Muscle of leg (tissue), 11 donors: ENCODE results near the gene GPRIN1. TPM values are rescaled to one million over a fixed set of nuclear protein-coding genes. Genes with fewer than 3 reads are reported as not detected.
A peak's percentile ranks its signal among the peaks of the same experiment; 100 is the strongest.

Source experiments
- DNase-seq: peaks from one replicate; pipeline ENCODE4 v3.0.0; 2013
- H3K27ac ChIP-seq: one replicate; pipeline ENCODE4 v1.5.1; 2013; ENCODE audit warnings: mild to moderate bottlenecking, low read length, control low read depth
- H3K27me3 ChIP-seq: one replicate; pipeline ENCODE4 v1.6.1; 2013; ENCODE audit warnings: low read length; ENCODE audit not compliant: control insufficient read depth, insufficient read depth
- H3K36me3 ChIP-seq: one replicate; pipeline ENCODE4 v1.6.1; 2013; ENCODE audit warnings: low read length; ENCODE audit not compliant: control insufficient read depth, insufficient read depth
- H3K4me1 ChIP-seq: one replicate; pipeline ENCODE4 v1.6.1; 2013; ENCODE audit warnings: low read length; ENCODE audit not compliant: control insufficient read depth, insufficient read depth
- H3K4me3 ChIP-seq: one replicate; pipeline ENCODE4 v1.5.1; 2013; ENCODE audit warnings: low read length, control low read depth
- H3K9me3 ChIP-seq: replicated peaks from 2 replicates; pipeline ENCODE4 v1.6.1; 2013; ENCODE audit warnings: low read depth, low read length; ENCODE audit not compliant: control insufficient read depth
- WGBS: methylation state at CpG from one replicate; pipeline ENCODE4 v1.1.5; 2013; ENCODE audit warnings: missing lambda C conversion rate; ENCODE audit not compliant: insufficient coverage; 5-methylcytosine and 5-hydroxymethylcytosine counted together
- polyA plus RNA-seq, 8 donors: library from polyadenylated mRNA; unstranded; fragments of 120-200 nt; gene quantifications; one replicate each; pipeline versions ENCODE4 v1.2.1 to v1.2.3, GENCODE V29; 2013; ENCODE audit warnings: inconsistent platforms in 1 of 8, low replicate concordance in 1 of 8; ENCODE audit not compliant: insufficient read length in 8 of 8, insufficient read depth in 1 of 8
- total RNA-seq: library from RNA; stranded (reverse); fragments of 120-200 nt; gene quantifications from one replicate; pipeline ENCODE4 v1.2.4, GENCODE V29; 2013

GPRIN1 gene
- total and polyA plus RNA-seq, 9 donors: 0.49 to 2.8 (median 0.74) TPM

DNA sequence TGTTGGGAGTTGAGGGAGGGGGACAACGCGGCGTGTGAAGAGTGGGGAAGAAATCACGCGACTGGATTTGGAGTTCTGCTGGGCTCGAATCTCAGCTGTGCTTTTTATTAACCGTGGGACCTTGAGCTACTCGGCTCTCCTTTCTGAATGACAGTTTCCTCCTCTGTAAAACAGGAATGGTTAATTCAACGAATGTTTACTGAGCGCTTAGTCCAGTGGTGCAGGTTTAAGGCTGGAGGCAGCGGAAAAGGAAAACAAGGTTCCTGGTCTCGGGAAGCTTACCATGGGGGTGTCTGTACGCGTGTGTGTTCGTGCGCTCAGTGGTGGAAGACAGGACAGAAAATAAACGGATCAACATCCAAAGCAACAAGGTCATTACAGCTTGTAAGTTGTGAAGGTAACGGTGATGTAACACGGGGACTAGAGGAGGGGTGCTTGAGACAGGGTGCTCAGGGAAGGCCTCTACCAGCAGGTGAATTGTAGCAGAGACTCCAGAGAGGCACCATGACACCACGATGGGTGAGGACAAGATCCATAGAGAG, 20.8 kb upstream of the GPRIN1 start:
- Histone ChIP-seq H3K9me3 (no peaks in the 10 kb centered on the region), H3K27me3 (peaks cover 91% of the 10 kb centered on the region), H3K27ac (no peak overlapping the region), H3K4me1 (peaks cover 10% of the 10 kb centered on the region), H3K4me3 (no peak overlapping the region), H3K36me3 (no peaks in the 10 kb centered on the region)
- 1% methylated on average over 15 of the region's 20 CpGs for WGBS
- DNase-seq: no peak

DNA sequence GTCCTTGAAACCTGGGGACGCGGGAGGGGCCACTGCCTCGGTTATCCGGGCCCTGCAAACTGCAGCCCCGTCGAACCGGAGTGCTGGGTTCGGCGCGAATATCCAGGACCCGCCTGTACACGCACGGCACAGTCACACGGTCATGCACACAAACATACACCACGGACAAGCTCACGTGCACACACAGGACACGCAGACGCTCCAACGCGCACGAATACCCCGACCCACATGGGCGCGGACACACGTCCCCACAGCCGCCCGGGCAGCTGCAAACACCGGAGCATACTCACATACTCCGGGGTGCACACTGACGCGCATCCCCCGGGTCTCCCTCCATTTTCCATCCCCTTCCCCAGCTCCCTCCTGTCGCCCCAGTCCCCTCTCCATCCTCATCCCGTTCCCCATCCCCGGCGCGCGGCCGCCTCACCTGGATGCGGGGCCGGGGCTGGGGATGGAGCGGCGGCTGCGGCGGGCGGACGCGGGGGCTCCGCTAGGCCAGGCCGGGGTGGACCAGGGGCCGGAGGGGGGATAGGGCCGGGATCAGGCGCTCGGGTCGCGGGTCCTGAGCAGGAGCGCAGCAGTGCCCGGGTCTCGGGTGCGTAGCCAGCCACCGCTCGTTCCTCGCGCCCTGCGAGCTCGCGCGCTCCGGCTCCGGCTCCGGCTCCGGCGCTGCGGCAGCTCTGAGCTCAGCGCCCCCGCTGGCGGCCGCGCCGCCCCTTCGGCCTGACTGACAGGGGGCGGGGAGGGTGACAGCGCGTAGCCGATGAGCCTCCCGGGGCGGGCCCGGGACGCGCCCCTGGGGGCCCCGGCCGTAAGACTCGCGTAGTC, 20.1 kb upstream of the GPRIN1 start, which contains the start of the genes EIF4E1B and SNCB:
TSS of gene EIF4E1B (plus strand) at position 823 of the 828 bp plus-strand sequence. CDS start 12,113 bp downstream, outside the sequence.
TSS of gene SNCB (minus strand) at position 682 of the 828 bp plus-strand sequence. CDS start 880 bp downstream, outside the sequence.
- Histone ChIP-seq H3K4me3 (no peak within 1 kb of the TSS), H3K9me3 (no peaks in the 10 kb centered on the region), H3K27me3 (peaks cover 93% of the 10 kb centered on the region), H3K36me3 (no peaks in the 10 kb centered on the region), H3K4me1 (peaks cover 10% of the 10 kb centered on the region), H3K27ac (no peak within 1 kb of the TSS)
- under 1% methylated on average over 89 of the region's 94 CpGs for WGBS
- DNase-seq: peak; percentile 54

DNA sequence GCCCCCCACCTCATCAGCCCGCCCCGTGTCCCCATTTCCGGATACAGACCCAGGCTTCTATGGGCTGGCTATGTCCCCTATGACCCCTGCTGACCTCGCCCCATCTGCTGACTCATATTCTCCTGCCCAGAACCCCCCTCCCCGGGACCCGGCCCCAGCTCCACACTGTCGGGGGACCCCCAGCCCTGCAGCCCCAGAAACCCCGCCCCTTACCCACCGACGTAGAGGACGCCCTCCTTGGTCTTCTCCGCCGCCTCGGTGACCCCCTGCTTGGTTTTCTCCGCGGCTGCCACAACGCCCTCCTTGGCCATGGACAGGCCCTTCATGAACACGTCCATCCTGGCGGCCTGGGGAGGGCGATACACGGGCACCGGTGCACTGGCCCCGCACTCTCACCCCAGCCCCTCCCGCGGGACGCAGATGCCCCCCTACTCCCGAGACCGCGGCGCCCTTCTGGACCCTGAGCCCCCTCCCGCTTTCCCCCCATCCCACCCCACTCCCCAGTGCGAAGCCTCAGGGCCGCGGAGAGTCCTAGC, 19.4 kb upstream of the GPRIN1 start:
- Histone ChIP-seq H3K9me3 (no peaks in the 10 kb centered on the region), H3K27me3 (peaks cover 94% of the 10 kb centered on the region), H3K36me3 (no peaks in the 10 kb centered on the region), H3K27ac (no peak overlapping the region), H3K4me3 (no peak overlapping the region), H3K4me1 (peaks cover 10% of the 10 kb centered on the region)
- 4% methylated on average over 34 of the region's 34 CpGs for WGBS
- DNase-seq: no peak

DNA sequence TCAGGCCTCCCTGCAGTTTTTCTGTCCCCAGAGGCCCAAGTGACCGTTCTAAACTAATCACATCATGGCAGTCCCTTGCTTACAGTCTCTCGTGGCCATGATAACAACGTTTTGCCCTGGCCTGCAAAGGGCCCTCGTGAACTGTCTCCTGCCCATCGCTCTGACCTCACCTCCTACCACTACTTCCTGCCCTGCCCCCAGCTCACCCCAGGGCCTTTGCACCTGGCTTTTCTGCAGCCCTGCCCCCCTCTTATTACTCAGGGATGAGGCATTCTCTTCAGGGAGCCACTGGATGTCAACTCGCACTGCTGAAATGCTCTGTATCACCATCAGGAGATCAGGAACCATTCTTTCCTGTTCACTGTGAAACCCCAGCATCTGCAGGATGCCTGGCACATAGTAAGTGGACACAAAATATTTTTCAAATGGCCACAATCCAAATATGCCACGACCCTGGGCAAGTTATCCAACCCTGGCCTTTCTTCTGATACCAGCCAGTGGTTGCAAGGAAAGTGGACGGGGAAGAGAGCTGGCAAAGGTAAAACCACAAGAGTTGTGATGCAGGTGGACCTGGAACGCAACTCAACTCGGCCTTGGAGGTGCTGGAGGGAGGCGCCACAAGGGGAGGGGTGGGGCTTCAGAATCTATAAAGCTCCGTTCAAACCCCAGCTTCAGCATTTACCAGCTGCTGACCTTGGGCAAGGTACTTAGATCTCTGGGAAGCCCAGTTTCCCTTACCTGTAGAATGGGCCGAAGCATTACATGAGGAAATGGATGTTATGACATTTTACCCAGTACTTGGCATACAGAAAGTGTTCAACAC, 18.7 kb upstream of the GPRIN1 start:
- no peak overlapping the region for H3K4me3 ChIP-seq
- no peaks in the 10 kb centered on the region for H3K9me3 ChIP-seq
- DNase-seq: no peak
- H3K27me3 ChIP-seq: peaks cover 95% of the 10 kb centered on the region
- H3K27ac ChIP-seq: no peak overlapping the region
- no peaks in the 10 kb centered on the region for H3K36me3 ChIP-seq
- 48% methylated on average over 10 of the region's 13 CpGs for WGBS
- H3K4me1 ChIP-seq: peaks cover 10% of the 10 kb centered on the region

DNA sequence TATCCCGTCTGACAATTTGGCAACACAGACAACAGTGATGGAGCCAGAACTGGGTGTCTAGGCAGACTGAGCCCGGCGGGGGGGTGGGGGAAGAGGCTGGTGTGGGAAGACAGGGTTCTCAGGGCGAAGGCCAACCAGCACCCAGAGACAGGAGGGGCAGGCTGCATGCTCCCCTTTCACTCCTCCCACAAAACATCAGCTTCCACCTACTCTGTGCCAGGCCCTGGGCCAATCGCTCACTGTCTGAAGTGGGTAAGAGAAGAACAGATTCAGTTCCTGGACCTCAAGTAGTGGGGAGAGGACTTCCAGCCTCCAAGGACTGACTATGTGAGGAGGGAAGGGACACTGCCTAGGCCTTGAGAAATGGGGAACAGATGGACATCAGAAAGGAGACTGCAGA, 17.6 kb upstream of the GPRIN1 start:
- no peak overlapping the region for H3K27ac ChIP-seq
- WGBS: 60% methylated on average over 1 of the region's 5 CpGs
- H3K4me3 ChIP-seq: no peak overlapping the region
- DNase-seq: no peak
- no peaks in the 10 kb centered on the region for H3K36me3 ChIP-seq
- H3K9me3 ChIP-seq: no peaks in the 10 kb centered on the region
- peaks cover 90% of the 10 kb centered on the region for H3K27me3 ChIP-seq
- peaks cover 10% of the 10 kb centered on the region for H3K4me1 ChIP-seq

DNA sequence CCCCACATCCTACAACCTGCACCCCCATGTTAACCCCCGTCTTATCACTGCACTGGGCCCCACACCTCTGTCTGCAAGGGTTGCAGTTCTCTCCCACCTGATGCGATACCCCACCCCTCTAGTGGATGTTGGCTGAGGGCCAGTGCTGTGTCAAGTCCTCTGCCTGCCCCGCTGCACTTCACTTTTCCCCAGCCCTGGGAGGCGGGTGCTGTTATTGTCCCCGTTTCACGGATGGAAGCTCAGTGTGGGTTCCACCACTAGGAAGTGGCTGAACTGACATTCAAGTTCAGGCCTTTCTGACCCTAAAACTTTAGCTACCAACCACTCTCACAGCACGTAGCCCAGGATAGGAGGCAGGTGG, 16.9 kb upstream of the GPRIN1 start:
- no peak for DNase-seq
- peaks cover 10% of the 10 kb centered on the region for H3K4me1 ChIP-seq
- no peak overlapping the region for H3K27ac ChIP-seq
- no peaks in the 10 kb centered on the region for H3K36me3 ChIP-seq
- H3K9me3 ChIP-seq: no peaks in the 10 kb centered on the region
- WGBS: 72% methylated on average over 3 of the region's 7 CpGs
- peaks cover 86% of the 10 kb centered on the region for H3K27me3 ChIP-seq
- no peak overlapping the region for H3K4me3 ChIP-seq

DNA sequence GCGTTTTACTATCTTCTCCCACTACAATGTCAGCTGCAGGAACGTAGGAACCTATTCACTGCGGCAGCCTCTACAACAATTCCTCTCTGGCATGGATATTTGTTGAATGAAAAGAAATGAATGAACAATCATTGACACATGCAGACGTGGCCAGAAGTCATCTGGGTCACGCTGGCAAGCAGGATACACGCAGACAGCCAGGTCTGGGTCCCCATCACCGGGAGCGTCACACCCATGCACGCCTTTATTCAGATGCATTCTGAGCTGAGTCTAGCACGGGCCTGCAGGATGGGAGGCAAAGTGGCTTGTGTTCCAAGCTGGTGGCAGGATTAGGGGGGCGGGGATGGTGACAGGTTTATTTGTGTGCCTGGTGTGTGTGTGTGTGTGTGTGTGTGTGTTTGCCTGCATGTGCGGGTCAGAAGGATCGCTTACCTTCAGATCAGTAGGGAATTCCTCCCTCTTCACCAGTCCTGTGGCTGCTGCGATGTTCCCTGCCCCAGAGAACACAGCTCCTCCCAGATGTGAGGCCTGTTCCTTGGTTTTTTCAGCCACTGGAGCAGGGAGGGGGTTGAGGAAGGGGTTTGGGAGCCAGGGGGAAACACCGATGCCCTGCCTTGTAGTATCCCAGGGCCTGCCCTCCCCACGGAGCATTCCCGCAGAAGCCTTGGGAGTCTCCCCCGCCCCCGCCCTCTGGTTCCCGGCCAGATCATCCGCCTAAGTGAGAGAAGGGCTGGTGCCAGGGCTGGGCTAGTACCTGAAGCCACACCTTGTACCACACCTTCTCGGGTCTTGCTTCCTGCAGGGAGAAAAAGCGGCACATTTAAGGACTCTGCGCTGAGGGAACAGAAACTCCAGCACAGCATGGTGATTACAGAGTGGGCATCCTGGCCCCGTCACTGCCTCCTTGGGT, 16.3 kb upstream of the GPRIN1 start:
- H3K4me1 ChIP-seq: peaks cover 13% of the 10 kb centered on the region
- no peaks in the 10 kb centered on the region for H3K9me3 ChIP-seq
- no peaks in the 10 kb centered on the region for H3K36me3 ChIP-seq
- peaks cover 86% of the 10 kb centered on the region for H3K27me3 ChIP-seq
- H3K4me3 ChIP-seq: no peak overlapping the region
- DNase-seq: no peak
- 37% methylated on average over 17 of the region's 25 CpGs for WGBS
- H3K27ac ChIP-seq: no peak overlapping the region

DNA sequence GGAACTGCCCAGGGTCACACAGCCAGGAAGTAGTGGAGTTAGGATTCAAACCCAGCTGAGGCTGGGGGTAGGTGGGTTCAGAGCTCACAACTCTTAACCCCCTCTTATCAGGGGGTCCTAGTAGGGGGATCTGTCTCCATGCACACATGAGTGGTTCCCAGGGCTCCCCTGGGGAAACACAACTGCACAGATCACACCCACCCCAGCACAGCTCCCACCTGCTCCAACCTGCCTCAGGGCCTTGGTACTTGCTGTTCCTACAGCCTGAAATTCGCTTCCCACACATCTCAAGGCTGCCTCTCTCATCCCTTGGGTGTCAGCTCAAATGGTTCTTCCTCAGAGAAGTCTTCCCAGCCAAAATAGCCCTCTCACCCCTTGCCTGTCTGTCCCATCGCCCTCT, 15.6 kb upstream of the GPRIN1 start:
- H3K27me3 ChIP-seq: peaks cover 86% of the 10 kb centered on the region

DNA sequence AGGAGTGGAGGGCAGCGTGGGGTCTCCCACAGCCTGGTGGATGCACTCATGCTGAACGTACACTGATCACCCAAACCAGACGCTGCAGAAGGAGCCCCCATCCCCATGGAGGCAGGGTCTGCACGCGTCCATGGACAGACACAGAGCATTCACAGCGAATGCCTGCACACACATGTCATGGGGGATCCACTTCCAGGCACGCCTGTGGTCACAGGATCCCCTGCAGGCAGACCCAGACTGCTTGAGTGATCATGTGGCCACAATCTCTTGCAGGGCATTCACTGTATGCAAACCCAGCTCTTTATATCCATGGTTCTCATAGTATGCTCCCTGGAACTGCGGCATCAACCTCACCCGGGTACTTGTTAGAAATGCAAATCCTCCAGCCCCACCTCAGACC, 15.0 kb upstream of the GPRIN1 start:
- H3K4me1 ChIP-seq: peaks cover 20% of the 10 kb centered on the region
- H3K9me3 ChIP-seq: no peaks in the 10 kb centered on the region
- 63% methylated on average over 9 of the region's 9 CpGs for WGBS
- peaks cover 89% of the 10 kb centered on the region for H3K27me3 ChIP-seq
- no peak overlapping the region for H3K4me3 ChIP-seq
- no peaks in the 10 kb centered on the region for H3K36me3 ChIP-seq
- no peak for DNase-seq
- H3K27ac ChIP-seq: no peak overlapping the region

More for the DNA sequence above, 15.6 kb upstream of the GPRIN1 start:
- H3K36me3 ChIP-seq: no peaks in the 10 kb centered on the region
- 65% methylated on average over 2 of the region's 2 CpGs for WGBS
- no peak for DNase-seq
- peaks cover 18% of the 10 kb centered on the region for H3K4me1 ChIP-seq
- H3K9me3 ChIP-seq: no peaks in the 10 kb centered on the region
- H3K4me3 ChIP-seq: no peak overlapping the region
- no peak overlapping the region for H3K27ac ChIP-seq
